ENCODE results near the gene NDUFV2.

The NDUFV2 gene

DNA sequence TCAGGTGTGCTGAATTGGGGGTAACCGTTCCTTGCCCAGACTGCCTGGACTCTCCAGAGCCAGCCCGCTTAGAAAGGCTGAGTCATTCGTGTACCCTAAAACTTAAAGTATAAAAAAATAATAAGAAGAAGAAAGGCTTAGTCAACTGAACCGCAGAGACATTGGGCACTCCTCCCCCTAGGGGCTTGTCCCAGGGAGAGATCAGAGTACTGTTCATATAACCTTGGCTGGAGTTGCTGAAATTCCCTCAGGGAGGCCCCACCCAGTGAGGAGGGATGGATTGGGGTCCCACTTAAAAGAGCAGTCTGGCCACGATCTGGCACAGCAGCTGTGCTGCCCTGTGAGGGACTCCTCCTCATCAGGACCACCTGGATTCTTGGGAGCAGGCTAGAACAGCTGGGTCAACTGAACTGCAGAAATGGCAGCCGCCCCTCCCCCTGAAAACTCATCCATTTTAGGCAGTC is 71.3 kb downstream of the NDUFV2 start:
- TF ChIP-seq, protein P1, sequence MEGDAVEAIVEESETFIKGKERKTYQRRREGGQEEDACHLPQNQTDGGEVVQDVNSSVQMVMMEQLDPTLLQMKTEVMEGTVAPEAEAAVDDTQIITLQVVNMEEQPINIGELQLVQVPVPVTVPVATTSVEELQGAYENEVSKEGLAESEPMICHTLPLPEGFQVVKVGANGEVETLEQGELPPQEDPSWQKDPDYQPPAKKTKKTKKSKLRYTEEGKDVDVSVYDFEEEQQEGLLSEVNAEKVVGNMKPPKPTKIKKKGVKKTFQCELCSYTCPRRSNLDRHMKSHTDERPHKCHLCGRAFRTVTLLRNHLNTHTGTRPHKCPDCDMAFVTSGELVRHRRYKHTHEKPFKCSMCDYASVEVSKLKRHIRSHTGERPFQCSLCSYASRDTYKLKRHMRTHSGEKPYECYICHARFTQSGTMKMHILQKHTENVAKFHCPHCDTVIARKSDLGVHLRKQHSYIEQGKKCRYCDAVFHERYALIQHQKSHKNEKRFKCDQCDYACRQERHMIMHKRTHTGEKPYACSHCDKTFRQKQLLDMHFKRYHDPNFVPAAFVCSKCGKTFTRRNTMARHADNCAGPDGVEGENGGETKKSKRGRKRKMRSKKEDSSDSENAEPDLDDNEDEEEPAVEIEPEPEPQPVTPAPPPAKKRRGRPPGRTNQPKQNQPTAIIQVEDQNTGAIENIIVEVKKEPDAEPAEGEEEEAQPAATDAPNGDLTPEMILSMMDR (IDR thresholded peaks at IDR 0.05; ENCODE audit: low read depth, low read length) = no peak
- no peak overlapping the region for H3K4me3 ChIP-seq (replicated peaks in 1 of 2; ENCODE audit: low read depth in 2 of 2, low read length in 2 of 2)
- peak in 1 of 2 donors; percentile 18 for DNase-seq (ENCODE audit: low read depth in 2 of 2)

DNA sequence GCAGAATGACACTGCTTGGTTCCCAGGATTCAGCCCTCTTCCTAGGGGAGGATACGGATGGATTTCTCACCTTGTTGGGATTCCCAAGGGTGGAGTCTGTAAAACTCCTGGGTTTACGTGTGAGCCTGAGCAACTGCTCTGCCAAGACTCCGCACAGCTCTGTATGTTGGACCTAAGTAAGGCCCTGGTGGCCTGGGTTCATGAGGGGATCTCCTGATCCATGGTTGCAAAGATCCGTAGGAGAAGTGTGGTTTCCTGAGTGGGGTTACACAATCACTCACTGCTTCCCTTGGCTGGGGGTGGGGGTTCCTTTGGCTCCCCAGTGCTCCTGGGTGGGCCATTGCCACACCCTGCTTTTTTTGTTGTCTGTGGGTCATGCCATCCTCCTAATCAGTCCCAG is 71.8 kb downstream of the NDUFV2 start:
- TF ChIP-seq, protein P1 (IDR thresholded peaks at IDR 0.05; ENCODE audit: low read depth, low read length) = no peak
- DNase-seq (ENCODE audit: low read depth in 2 of 2) = no peak
- no peak overlapping the region for H3K4me3 ChIP-seq (replicated peaks in 1 of 2; ENCODE audit: low read depth in 2 of 2, low read length in 2 of 2)

DNA sequence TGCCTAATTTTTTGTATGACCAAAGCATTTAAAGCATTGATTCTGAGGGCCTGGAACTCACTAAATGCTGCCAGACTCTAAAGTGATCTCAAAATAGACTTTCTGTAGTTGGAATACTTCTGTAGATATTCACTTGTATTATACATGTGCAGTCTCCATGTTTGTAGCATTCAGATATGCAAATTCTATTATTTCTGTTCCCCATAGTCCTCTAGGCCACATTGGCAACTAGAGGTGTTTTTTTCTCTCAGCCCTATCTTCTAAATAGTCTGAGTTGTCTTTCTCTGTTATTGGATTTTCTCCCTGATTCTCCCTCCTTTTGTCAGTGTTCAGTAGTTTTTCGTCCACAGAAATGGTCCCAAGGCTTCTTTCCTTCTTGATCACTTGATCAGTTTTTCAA is 72.6 kb downstream of the NDUFV2 start:
- TF ChIP-seq, protein P1 (IDR thresholded peaks at IDR 0.05; ENCODE audit: low read depth, low read length) = no peak
- H3K4me3 ChIP-seq (replicated peaks in 1 of 2; ENCODE audit: low read depth in 2 of 2, low read length in 2 of 2) = no peak overlapping the region
- DNase-seq (ENCODE audit: low read depth in 2 of 2) = no peak

DNA sequence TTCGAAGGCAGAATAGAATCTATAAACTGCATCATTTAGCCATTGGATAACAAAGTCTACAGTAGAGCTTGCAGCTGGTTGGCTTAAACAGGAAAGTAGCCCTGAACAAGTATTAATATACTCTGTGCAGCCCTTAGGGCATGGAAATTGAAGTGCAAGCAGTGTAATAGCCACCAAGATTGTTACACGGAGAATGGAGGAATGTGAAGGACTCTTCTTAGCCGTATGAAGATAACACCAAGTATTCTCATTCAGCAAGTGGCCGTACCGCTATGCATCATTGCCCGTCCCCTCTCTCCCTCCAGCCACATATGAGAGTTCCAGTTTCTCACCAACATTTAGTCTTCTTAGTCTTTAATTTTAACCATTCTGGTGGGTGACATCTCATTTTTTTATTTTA is 74.5 kb downstream of the NDUFV2 start:
- H3K4me3 ChIP-seq (replicated peaks in 1 of 2; ENCODE audit: low read depth in 2 of 2, low read length in 2 of 2) = no peak overlapping the region
- DNase-seq (ENCODE audit: low read depth in 2 of 2) = no peak
- TF ChIP-seq, protein P1 (IDR thresholded peaks at IDR 0.05; ENCODE audit: low read depth, low read length) = no peak

DNA sequence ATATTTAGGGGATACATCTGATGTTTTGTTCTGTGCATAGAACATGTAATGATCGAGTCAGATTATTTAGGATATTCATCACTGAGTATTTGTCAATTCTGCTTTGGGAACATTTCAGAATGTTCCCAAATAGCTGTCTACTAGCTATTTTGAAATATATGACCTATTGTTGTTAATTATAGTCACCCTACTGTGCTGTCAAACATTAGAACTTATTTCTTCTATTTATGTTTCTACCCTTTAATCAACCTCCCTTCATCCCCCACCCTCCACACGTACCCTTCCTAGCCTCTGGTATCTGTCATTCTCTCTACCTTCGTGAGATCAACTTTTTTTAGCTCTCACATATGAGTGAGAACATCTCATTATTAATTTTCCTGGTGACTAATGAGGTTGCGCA is 75.0 kb downstream of the NDUFV2 start:
- no peak overlapping the region for H3K4me3 ChIP-seq (replicated peaks in 1 of 2; ENCODE audit: low read depth in 2 of 2, low read length in 2 of 2)
- TF ChIP-seq, protein P1 (IDR thresholded peaks at IDR 0.05; ENCODE audit: low read depth, low read length) = no peak
- no peak for DNase-seq (ENCODE audit: low read depth in 2 of 2)

DNA sequence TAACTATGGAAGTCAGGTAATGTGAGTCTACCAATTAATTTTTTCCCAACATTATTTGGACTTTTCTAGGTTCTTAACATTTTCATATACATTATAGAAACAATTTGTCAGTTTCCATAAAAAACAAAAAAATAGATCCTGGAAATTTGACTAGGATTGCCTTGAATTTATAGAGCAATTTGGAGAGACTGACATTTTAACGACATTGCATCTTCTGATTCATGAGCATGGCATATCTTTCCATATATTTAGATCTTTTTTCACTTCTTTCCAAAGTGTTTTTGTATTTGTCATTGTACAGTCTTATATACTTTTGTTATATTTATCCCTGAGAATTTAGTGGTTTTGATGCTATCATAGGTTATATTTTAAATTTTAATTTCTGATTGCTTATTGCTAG is 76.1 kb downstream of the NDUFV2 start:
- TF ChIP-seq, protein P1 (IDR thresholded peaks at IDR 0.05; ENCODE audit: low read depth, low read length) = no peak
- no peak overlapping the region for H3K4me3 ChIP-seq (replicated peaks in 1 of 2; ENCODE audit: low read depth in 2 of 2, low read length in 2 of 2)
- DNase-seq (ENCODE audit: low read depth in 2 of 2) = no peak

DNA sequence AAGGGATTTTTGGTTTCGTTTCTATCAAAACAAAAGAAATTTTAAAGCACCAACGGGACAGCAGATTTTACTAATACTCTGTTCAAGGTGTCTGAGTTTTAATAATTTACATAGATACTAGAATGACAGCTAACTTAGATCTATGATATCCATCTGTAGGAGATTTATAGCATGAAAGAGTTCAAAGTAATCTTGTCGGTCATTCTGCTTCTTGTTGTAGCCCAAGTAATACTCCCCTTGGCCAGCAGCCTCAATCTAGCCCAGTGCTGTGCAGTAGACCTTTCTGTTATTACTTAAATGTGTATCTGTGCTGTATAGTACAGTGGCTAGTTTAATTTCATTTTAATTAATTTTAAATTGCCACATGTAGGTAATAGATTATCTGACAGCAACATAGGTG is 78.8 kb downstream of the NDUFV2 start:
- TF ChIP-seq, protein P1 (IDR thresholded peaks at IDR 0.05; ENCODE audit: low read depth, low read length) = no peak
- DNase-seq (ENCODE audit: low read depth in 2 of 2) = no peak
- H3K4me3 ChIP-seq (replicated peaks in 1 of 2; ENCODE audit: low read depth in 2 of 2, low read length in 2 of 2) = no peak overlapping the region
